ENCODE data around the gene RNF220. TPM values are rescaled to one million over a fixed set of nuclear protein-coding genes. Genes with fewer than 3 reads are reported as not detected.

Gene RNF220
- total RNA-seq, 1 donor from 2014 or later: 84.4 TPM

GRCh38 chr1:44646261-44647110, 241.4 kb downstream of the RNF220 start:
- H3K9me3 Mint-ChIP-seq (ENCODE audit: unreplicated experiment): no peaks in the 10 kb centered on the region
- peaks cover 16% of the 10 kb centered on the region for H3K4me1 Mint-ChIP-seq (ENCODE audit: unreplicated experiment)
- no peak overlapping the region for H3K27ac Mint-ChIP-seq (ENCODE audit: unreplicated experiment)
- no peak overlapping the region for H3K4me3 Mint-ChIP-seq (ENCODE audit: unreplicated experiment)
- no peaks in the 10 kb centered on the region for H3K27me3 Mint-ChIP-seq (ENCODE audit: unreplicated experiment)
- H3K36me3 Mint-ChIP-seq (ENCODE audit: unreplicated experiment): peaks cover 23% of the 10 kb centered on the region
- DNase-seq (ENCODE audit: extremely low spot score, unreplicated experiment): no peak
- TF ChIP-seq CTCF (IDR thresholded peaks at IDR 0.05): no peak

- H3K27ac Mint-ChIP-seq (ENCODE audit: unreplicated experiment): no peak overlapping the region
- H3K36me3 Mint-ChIP-seq (ENCODE audit: unreplicated experiment): peaks cover 18% of the 10 kb centered on the region
- DNase-seq (ENCODE audit: extremely low spot score, unreplicated experiment): no peak
- peaks cover 14% of the 10 kb centered on the region for H3K4me1 Mint-ChIP-seq (ENCODE audit: unreplicated experiment)
- no peak overlapping the region for H3K4me3 Mint-ChIP-seq (ENCODE audit: unreplicated experiment)
- H3K27me3 Mint-ChIP-seq (ENCODE audit: unreplicated experiment): no peaks in the 10 kb centered on the region
- H3K9me3 Mint-ChIP-seq (ENCODE audit: unreplicated experiment): no peaks in the 10 kb centered on the region
- TF ChIP-seq CTCF (IDR thresholded peaks at IDR 0.05): no peak
Observed at GRCh38 chr1:44647896-44648295, 242.8 kb downstream of the RNF220 start.

GRCh38 chr1:44648529-44649250, 243.6 kb downstream of the RNF220 start:
- Mint-ChIP-seq H3K4me1 (ENCODE audit: unreplicated experiment) (peaks cover 6% of the 10 kb centered on the region), H3K27me3 (ENCODE audit: unreplicated experiment) (no peaks in the 10 kb centered on the region), H3K9me3 (ENCODE audit: unreplicated experiment) (no peaks in the 10 kb centered on the region), H3K27ac (ENCODE audit: unreplicated experiment) (peak overlapping the region; percentile 9), H3K36me3 (ENCODE audit: unreplicated experiment) (peaks cover 20% of the 10 kb centered on the region), H3K4me3 (ENCODE audit: unreplicated experiment) (no peak overlapping the region)
- TF ChIP-seq CTCF (IDR thresholded peaks at IDR 0.05): no peak
- no peak for DNase-seq (ENCODE audit: extremely low spot score, unreplicated experiment)

- no peaks in the 10 kb centered on the region for H3K9me3 Mint-ChIP-seq (ENCODE audit: unreplicated experiment)
- no peak overlapping the region for H3K27ac Mint-ChIP-seq (ENCODE audit: unreplicated experiment)
- DNase-seq (ENCODE audit: extremely low spot score, unreplicated experiment): no peak
Observed at GRCh38 chr1:44649788-44650158, 244.7 kb downstream of the RNF220 start.

More at GRCh38 chr1:44649788-44650158, 244.7 kb downstream of the RNF220 start:
- Mint-ChIP-seq H3K36me3 (ENCODE audit: unreplicated experiment) (peaks cover 20% of the 10 kb centered on the region), H3K27me3 (ENCODE audit: unreplicated experiment) (no peaks in the 10 kb centered on the region), H3K4me1 (ENCODE audit: unreplicated experiment) (no peaks in the 10 kb centered on the region), H3K4me3 (ENCODE audit: unreplicated experiment) (no peak overlapping the region)
- no peak for TF ChIP-seq CTCF (IDR thresholded peaks at IDR 0.05)

Measured in osteocyte (in vitro differentiated cells).